GM23338 (cell line): Measurements from ENCODE around the gene ZNF331. TPM values are rescaled to one million over a fixed set of nuclear protein-coding genes. Genes with fewer than 3 reads are reported as not detected.

Experiments
- ATAC-seq: fragments of 200-7000 bp; cut with Tn5 transposase; 3 replicates; pipeline ENCODE4 v1.9.1; 2020
- DNase-seq: peaks from one replicate; pipeline ENCODE4 v3.0.0-alpha.2; 2015; ENCODE audit warnings: low spot score
- H2AFZ ChIP-seq: fragments of 200-600 bp; sonication (generic); 2 replicates; pipeline ENCODE4 v1.8.0; 2016; ENCODE audit warnings: antibody characterized with exemption, mild to moderate bottlenecking, moderate library complexity
- H3F3A ChIP-seq: fragments of 200-600 bp; sonication (generic); replicated peaks from 2 replicates; pipeline ENCODE4 v1.8.0; 2017; ENCODE audit warnings: antibody characterized with exemption, mixed run types, low read depth
- H3K27ac ChIP-seq: fragments of 200-600 bp; sonication (generic); 2 replicates; pipeline ENCODE4 v1.6.1; 2016; ENCODE audit warnings: low read depth
- H3K27me3 ChIP-seq: fragments of 200-600 bp; sonication (generic); 2 replicates; pipeline ENCODE4 v1.8.0; 2016; ENCODE audit warnings: mild to moderate bottlenecking, mixed run types, moderate library complexity; ENCODE audit not compliant: insufficient read depth
- H3K36me3 ChIP-seq: fragments of 200-600 bp; sonication (generic); 2 replicates; pipeline ENCODE4 v1.8.0; 2016; ENCODE audit warnings: mild to moderate bottlenecking; ENCODE audit not compliant: insufficient read depth
- H3K4me1 ChIP-seq: fragments of 200-600 bp; sonication (generic); 2 replicates; pipeline ENCODE4 v1.8.0; 2016; ENCODE audit warnings: mild to moderate bottlenecking, moderate library complexity; ENCODE audit not compliant: insufficient read depth
- H3K4me2 ChIP-seq: fragments of 200-600 bp; sonication (generic); 2 replicates; pipeline ENCODE4 v1.7.1; 2017; ENCODE audit warnings: mixed run types
- H3K4me3 ChIP-seq: fragments of 200-600 bp; sonication (generic); 2 replicates; pipeline ENCODE4 v1.6.1; 2016; ENCODE audit warnings: mixed run types
- H3K79me2 ChIP-seq: fragments of 200-600 bp; sonication (generic); replicated peaks from 2 replicates; pipeline ENCODE4 v1.8.0; 2017; ENCODE audit warnings: mild to moderate bottlenecking; ENCODE audit not compliant: insufficient read depth
- H3K9me2 ChIP-seq: fragments of 200-600 bp; sonication (generic); 2 replicates; pipeline ENCODE4 v1.8.0; 2017; ENCODE audit not compliant: insufficient read depth
- H4K20me1 ChIP-seq: fragments of 200-600 bp; sonication (generic); replicated peaks from 2 replicates; pipeline ENCODE4 v1.8.0; 2017; ENCODE audit warnings: mild to moderate bottlenecking; ENCODE audit not compliant: insufficient read depth
- H3K27ac Mint-ChIP-seq: 2 replicates; pipeline ENCODE4 v1.8.0; 2020; ENCODE audit warnings: inconsistent platforms, mild to moderate bottlenecking, moderate library complexity, mixed read lengths
- H3K27me3 Mint-ChIP-seq: 3 replicates; pipeline ENCODE4 v1.8.0; 2022; ENCODE audit warnings: low read depth, mild to moderate bottlenecking, moderate library complexity, mixed read lengths, inconsistent platforms; ENCODE audit not compliant: insufficient read depth, poor library complexity
- H3K36me3 Mint-ChIP-seq: 3 replicates; pipeline ENCODE4 v1.8.0; 2021; ENCODE audit warnings: low read depth, mild to moderate bottlenecking, inconsistent platforms, moderate library complexity, mixed read lengths
- H3K4me1 Mint-ChIP-seq: 3 replicates; pipeline ENCODE4 v1.8.0; 2020; ENCODE audit warnings: mild to moderate bottlenecking, inconsistent platforms, mixed read lengths
- H3K4me3 Mint-ChIP-seq: 3 replicates; pipeline ENCODE4 v1.8.0; 2021; ENCODE audit warnings: moderate library complexity, mild to moderate bottlenecking, inconsistent platforms, mixed read lengths
- H3K9me3 Mint-ChIP-seq: 3 replicates; pipeline ENCODE4 v1.8.0; 2020; ENCODE audit warnings: moderate library complexity, mild to moderate bottlenecking, inconsistent platforms, mixed read lengths
- CREB1 ChIP-seq: fragments of 250-450 bp; sonication (Bioruptor Pico); IDR thresholded peaks from 2 replicates; pipeline ENCODE4 v1.5.0; 2020; ENCODE audit warnings: low read depth, mild to moderate bottlenecking, moderate library complexity
- CTCF ChIP-seq, 2 experiments: fragments of 200-600 bp in 1 of 2; sonication (generic) in 1 of 2; conservative IDR thresholded peaks; 2 replicates each; pipeline versions ENCODE4 v1.5.1 to v1.6.1; 2016 to 2017; ENCODE audit warnings: antibody characterized with exemption in 2 of 2, low read depth in 2 of 2, mild to moderate bottlenecking in 2 of 2, moderate library complexity in 1 of 2
- ETS1 ChIP-seq: IDR thresholded peaks from 2 replicates; pipeline ENCODE4 v1.6.1; 2016; ENCODE audit warnings: antibody characterized with exemption
- JUNB ChIP-seq: IDR thresholded peaks from one replicate; pipeline ENCODE4 v1.6.1; 2016; ENCODE audit warnings: antibody characterized with exemption; ENCODE audit not compliant: unreplicated experiment
- NANOG ChIP-seq: IDR thresholded peaks from 2 replicates; pipeline ENCODE4 v1.6.1; 2016; ENCODE audit warnings: antibody characterized with exemption, borderline replicate concordance
- POLR2AphosphoS5 ChIP-seq: IDR thresholded peaks from 2 replicates; pipeline ENCODE4 v1.6.1; 2016; ENCODE audit warnings: antibody characterized with exemption, low read depth
- STAT1 ChIP-seq: IDR thresholded peaks from one replicate; pipeline ENCODE4 v1.6.1; 2016; ENCODE audit warnings: antibody characterized with exemption; ENCODE audit not compliant: unreplicated experiment
- ZNF114 ChIP-seq: fragments of 250-450 bp; sonication (Bioruptor Pico); IDR thresholded peaks from 2 replicates; pipeline ENCODE4 v1.5.0; 2020; ENCODE audit warnings: mild to moderate bottlenecking, moderate library complexity
- ZNF331 ChIP-seq: fragments of 250-450 bp; sonication (Bioruptor Pico); IDR thresholded peaks from 2 replicates; pipeline ENCODE4 v1.5.0; 2020; ENCODE audit warnings: low read depth, mild to moderate bottlenecking, moderate library complexity
- ZNF462 ChIP-seq: fragments of 250-450 bp; sonication (Bioruptor Pico); IDR thresholded peaks from 2 replicates; pipeline ENCODE4 v1.5.0; 2020; ENCODE audit warnings: mild to moderate bottlenecking, moderate library complexity
- long read RNA-seq: library from polyadenylated mRNA; unstranded; transcript quantifications from one replicate; pipeline ENCODE4 v2.0.0, GENCODE V29; 2020; ENCODE audit not compliant: unreplicated experiment
- polyA plus RNA-seq: library from polyadenylated mRNA; unstranded; fragments of >200 nt; fragmentation: Nextera tagmentation; extraction: Ambion mirVana; gene quantifications from 2 replicates; pipeline ENCODE4 v1.2.1, GENCODE V29; 2016
- total RNA-seq: library from RNA; depleted of rRNA; stranded (reverse); fragments of >200 nt; shearing (Covaris generic); gene quantifications from 2 replicates; pipeline ENCODE4 v1.2.3, GENCODE V29; 2014; rRNA removed

The ZNF331 gene
- total RNA-seq (33.7 and 36.2 TPM in 2 replicates), polyA plus RNA-seq (32.7 and 46.5 TPM in 2 replicates)
- long read RNA-seq, full-length matches to known transcripts = 15 of 21 reads
- long read RNA-seq, partial matches to known transcripts = 0 of 21 reads
- long read RNA-seq, other reads (novel, unspliced or antisense) = 6 of 21 reads

- TF ChIP-seq CREB1 (CRISPR knock-in tag) = peak; percentile 44; the same call in 1 of the 2 replicates
- no peak for TF ChIP-seq JUNB
- 0 out of 4 replicates have a peak, but pooled peaks of 1 of the 2 experiments have one; percentile 11 for TF ChIP-seq CTCF (conservative IDR thresholded peaks at IDR 0.05; ENCODE audit: low read depth in 2 of 2)
- peak; percentile 72 for TF ChIP-seq ETS1
- TF ChIP-seq ZNF331 = no peak
- TF ChIP-seq NANOG = no peak
- TF ChIP-seq STAT1 = no peak
- peak; percentile 86 for TF ChIP-seq POLR2AphosphoS5
- Mint-ChIP-seq H3K4me1 (no peaks in the 10 kb centered on the region; the same call in 2 of the 3 replicates), H3K27ac (peak within 1 kb of the TSS; percentile 95), H3K9me3 (no peaks in the 10 kb centered on the region; the same call in 2 of the 3 replicates), H3K36me3 (peaks cover 41% of the 10 kb centered on the region), H3K4me3 (peak within 1 kb of the TSS; percentile 89), H3K27me3 (peaks cover 15% of the 10 kb centered on the region)
- H3K9me2 ChIP-seq = no peaks in the 10 kb centered on the region
- H3F3A ChIP-seq = peaks cover 21% of the 10 kb centered on the region
- DNase-seq (peak; percentile 85), ATAC-seq (peak; percentile 97)
- H3K4me2 ChIP-seq = peak within 1 kb of the TSS; percentile 83
- no peaks in the 10 kb centered on the region for H3K4me1 ChIP-seq
- peak within 1 kb of the TSS; percentile 51 for H3K27ac ChIP-seq
- H3K27me3 ChIP-seq = no peaks in the 10 kb centered on the region
- peaks cover 7% of the 10 kb centered on the region; the same call in 1 of the 2 replicates for H3K36me3 ChIP-seq
- peaks cover 8% of the 10 kb centered on the region; the same call in 1 of the 2 replicates for H4K20me1 ChIP-seq
- peak within 1 kb of the TSS; percentile 94 for H2AFZ ChIP-seq
- peaks cover 4% of the 10 kb centered on the region; the same call in 1 of the 2 replicates for H3K79me2 ChIP-seq
- H3K4me3 ChIP-seq = peak within 1 kb of the TSS; percentile 71
Measured at GRCh38 chr19:53537521-53538377, at the start of gene ZNF331. TSS of gene ZNF331 (plus strand) at chr19:53538145. CDS start at chr19:53569377, 31,232 bp downstream.

- Histone ChIP-seq H3K79me2 (no peaks in the 10 kb centered on the region), H2AFZ (no peak overlapping the region), H3K4me3 (no peak overlapping the region), H3K27me3 (no peaks in the 10 kb centered on the region), H3F3A (peaks cover 6% of the 10 kb centered on the region; the same call in 1 of the 2 replicates), H4K20me1 (no peaks in the 10 kb centered on the region; the same call in 1 of the 2 replicates), H3K4me1 (no peaks in the 10 kb centered on the region), H3K27ac (no peak overlapping the region), H3K9me2 (0 out of 2 replicates have a peak, but pooled peaks cover 3% of the 10 kb centered on the region), H3K4me2 (no peak overlapping the region), H3K36me3 (peaks cover 37% of the 10 kb centered on the region)
- DNase-seq = no peak
- no peak for ATAC-seq
- H3K27me3 Mint-ChIP-seq = no peaks in the 10 kb centered on the region
- no peak overlapping the region for H3K27ac Mint-ChIP-seq
- no peak overlapping the region for H3K4me3 Mint-ChIP-seq
- H3K4me1 Mint-ChIP-seq = no peaks in the 10 kb centered on the region
- H3K9me3 Mint-ChIP-seq = peaks cover 36% of the 10 kb centered on the region
- H3K36me3 Mint-ChIP-seq = peaks cover 77% of the 10 kb centered on the region
- no peak for TF ChIP-seq POLR2AphosphoS5
- no peak for TF ChIP-seq ZNF331
- TF ChIP-seq ZNF462 (CRISPR knock-in tag) = no peak
- TF ChIP-seq ZNF114 (CRISPR knock-in tag) = no peak
- TF ChIP-seq CREB1 (CRISPR knock-in tag) = no peak
Measured at GRCh38 chr19:53492153-53492552, 45.8 kb upstream of the ZNF331 start.
